H1 (cell line): ENCODE results near the gene EHBP1. TPM values are rescaled to one million over a fixed set of nuclear protein-coding genes. Genes with fewer than 3 reads are reported as not detected.

Experiments
- ASH2L ChIP-seq: fragments of 200-600, 300-600 bp; sonication (generic); IDR thresholded peaks from one replicate; pipeline ENCODE4 v1.7.1; 2017; ENCODE audit warnings: low read length
- ATF2 ChIP-seq: IDR thresholded peaks from 2 replicates; pipeline ENCODE4 v1.6.1; 2012; ENCODE audit warnings: low read length, inconsistent platforms
- BCL11A ChIP-seq, 2 experiments: IDR thresholded peaks; one replicate each; pipeline ENCODE4 v1.6.1; 2011; ENCODE audit warnings: low read depth in 2 of 2, low read length in 2 of 2, mild to moderate bottlenecking in 2 of 2
- CEBPB ChIP-seq: IDR thresholded peaks from 2 replicates; pipeline ENCODE4 v1.6.1; 2012; ENCODE audit warnings: low read depth, low read length
- CHD7 ChIP-seq: fragments of 300-600 bp; sonication (generic); IDR thresholded peaks from 2 replicates; pipeline ENCODE4 v1.7.1; 2012; ENCODE audit warnings: low read length, moderate library complexity, mild to moderate bottlenecking, inconsistent platforms; ENCODE audit not compliant: insufficient replicate concordance
- JUN ChIP-seq: IDR thresholded peaks from 2 replicates; pipeline ENCODE4 v1.6.1; 2011; ENCODE audit warnings: low read depth, mild to moderate bottlenecking, improper control_type of control experiment, low read length
- RAD21 ChIP-seq, 2 experiments: IDR thresholded peaks in 1 of 2; conservative IDR thresholded peaks in 1 of 2; 2 replicates each; pipeline ENCODE4 v1.6.1; 2011; ENCODE audit warnings: low read depth in 2 of 2, low read length in 2 of 2, improper control_type of control experiment in 1 of 2, inconsistent platforms in 1 of 2, mild to moderate bottlenecking in 1 of 2, moderate library complexity in 1 of 2
- SAP30 ChIP-seq: fragments of 300-600 bp; sonication (generic); IDR thresholded peaks from 2 replicates; pipeline ENCODE4 v1.7.1; 2012; ENCODE audit warnings: low read length, moderate library complexity, mild to moderate bottlenecking, inconsistent platforms; ENCODE audit not compliant: insufficient read depth, insufficient replicate concordance
- TBP ChIP-seq: IDR thresholded peaks from 2 replicates; pipeline ENCODE4 v1.6.1; 2011; ENCODE audit warnings: low read depth, low read length, improper control_type of control experiment
- TEAD4 ChIP-seq: IDR thresholded peaks from 2 replicates; pipeline ENCODE4 v1.6.1; 2012; ENCODE audit warnings: low read depth, low read length, inconsistent platforms, mixed read lengths
- polyA plus RNA-seq, 7 experiments: library from polyadenylated mRNA; depleted of rRNA in 3 of 7; stranded (reverse) in 5 of 7; unstranded in 2 of 7; fragments of >200 nt in 5 of 7; fragments of 200-250 nt in 2 of 7; gene quantifications; 1 replicate in 5 of 7; 2 replicates in 1 of 7; 4 replicates in 1 of 7; pipeline versions ENCODE4 v1.2.1 to v1.2.3, GENCODE V29; 2011 to 2013; ENCODE audit warnings: missing spikeins in 2 of 7, mixed read lengths in 2 of 7
- total RNA-seq: library from RNA; stranded (reverse); fragmentation: NEBNext Ultra II Directional; extraction: Animal tissue kit (Norgen Biotek cat#: 25700); gene quantifications from 2 replicates; pipeline ENCODE4 v1.2.1, GENCODE V29; 2021

Gene EHBP1
- total and polyA plus RNA-seq, 2 of the 8 experiments (the other 6 are each of a cell fraction or from before 2014, with no cell fraction given) = 12.0 to 64.1 TPM

GRCh38 chr2:63003351-63003750 is 297.8 kb downstream of the EHBP1 start (continued):
- TF ChIP-seq CHD7 (no peak), CEBPB (no peak), JUN (no peak), BCL11A (IDR thresholded peaks at IDR 0.05; ENCODE audit: low read depth in 2 of 2, low read length in 2 of 2) (no peak), ASH2L (no peak), ATF2 (no peak), RAD21 (IDR thresholded peaks at IDR 0.05 in 1 of 2, conservative IDR thresholded peaks at IDR 0.05 in 1 of 2; ENCODE audit: low read depth in 2 of 2, low read length in 2 of 2) (no peak), TEAD4 (no peak), SAP30 (no peak), TBP (no peak)
